ENCODE measurements around the gene ST13. TPM values are rescaled to one million over a fixed set of nuclear protein-coding genes. Genes with fewer than 3 reads are reported as not detected.

The ST13 gene
- total and polyA plus RNA-seq, 11 donors: 40.0 to 231 (median 202) TPM

- no peak overlapping the region for H3K27ac ChIP-seq
- no peaks in the 10 kb centered on the region for H3K9me3 ChIP-seq
- peaks cover 0 to 4% (median 0%) of the 10 kb centered on the region in 12 donors for H3K4me1 ChIP-seq
- no peak for DNase-seq
- WGBS, 4 donors: 79 to 90% (median 85%) methylated on average over 1 of the region's 1 CpG
- no peak overlapping the region for H3K4me3 ChIP-seq
- ATAC-seq: no peak
- TF ChIP-seq CTCF (IDR thresholded peaks at IDR 0.05) (no peak), POLR2A (IDR thresholded peaks at IDR 0.05) (no peak)
- no peaks in the 10 kb centered on the region for H3K27me3 ChIP-seq
- peaks cover 0 to 7% (median 0%) of the 10 kb centered on the region in 9 donors for H3K36me3 ChIP-seq
- intact Hi-C loops (cut with DNase I): no loop called here
Measured at GRCh38 chr22:40803321-40803720, 53.1 kb downstream of the ST13 start.

- ATAC-seq: no peak
- DNase-seq: no peak
- Histone ChIP-seq H3K4me3 (no peak overlapping the region), H3K4me1 (peaks cover 0 to 4% (median 0%) of the 10 kb centered on the region in 12 donors), H3K27me3 (no peaks in the 10 kb centered on the region), H3K36me3 (peaks cover 0 to 18% (median 0%) of the 10 kb centered on the region in 9 donors), H3K27ac (no peak overlapping the region), H3K9me3 (no peaks in the 10 kb centered on the region)
- WGBS, 4 donors: 93 to 97% (median 96%) methylated on average over 3 of the region's 3 CpGs
- intact Hi-C loops (cut with DNase I): no loop called here
- no peak for TF ChIP-seq CTCF (IDR thresholded peaks at IDR 0.05)
- no peak for TF ChIP-seq POLR2A (IDR thresholded peaks at IDR 0.05)
Measured at GRCh38 chr22:40799008-40799407, 57.4 kb downstream of the ST13 start.

GRCh38 chr22:40797427-40797826, 59.0 kb downstream of the ST13 start:
- peaks cover 0 to 34% (median 4%) of the 10 kb centered on the region in 9 donors for H3K36me3 ChIP-seq
- TF ChIP-seq CTCF (IDR thresholded peaks at IDR 0.05) (no peak), POLR2A (IDR thresholded peaks at IDR 0.05) (no peak)
- DNase-seq (no peak), ATAC-seq (no peak)
- peaks cover 0 to 4% (median 0%) of the 10 kb centered on the region in 12 donors for H3K4me1 ChIP-seq
- no peak overlapping the region for H3K4me3 ChIP-seq
- intact Hi-C loops (cut with DNase I): no loop called here
- H3K9me3 ChIP-seq: no peaks in the 10 kb centered on the region
- H3K27ac ChIP-seq: no peak overlapping the region
- WGBS, 4 donors: 96 to 100% (median 99%) methylated on average over 1 of the region's 1 CpG
- H3K27me3 ChIP-seq: no peaks in the 10 kb centered on the region

GRCh38 chr22:40792451-40792850, 64.0 kb downstream of the ST13 start:
- Histone ChIP-seq H3K27ac (no peak overlapping the region), H3K27me3 (no peaks in the 10 kb centered on the region), H3K36me3 (peaks cover 0 to 61% (median 17%) of the 10 kb centered on the region in 9 donors), H3K4me3 (no peak overlapping the region), H3K4me1 (no peaks in the 10 kb centered on the region), H3K9me3 (no peaks in the 10 kb centered on the region)
- no peak for DNase-seq
- TF ChIP-seq POLR2A (IDR thresholded peaks at IDR 0.05) (no peak), CTCF (IDR thresholded peaks at IDR 0.05) (no peak)
- no peak for ATAC-seq
- intact Hi-C loops (cut with DNase I): no loop called here
- 80 to 90% (median 82%) methylated on average over 2 of the region's 2 CpGs for WGBS, 4 donors
